Activated CD4-positive, alpha-beta T cell treated with anti-CD3 and anti-CD28 coated beads for 1 hour (primary cell): ENCODE data around the gene GAS6.
"Not testable (repeated sequence)": the region's sequence is repeated elsewhere in the genome, so short reads cannot be mapped to it uniquely, and the experiment has no call there.

ENCODE experiments used
- DNase-seq: peaks from one replicate; pipeline ENCODE4 v3.0.0-alpha.2; 2020

The GAS6 gene

GRCh38 chr13:113886561-113887112 lies 22.8 kb upstream of the GAS6 start:
- no peak for DNase-seq

DNA sequence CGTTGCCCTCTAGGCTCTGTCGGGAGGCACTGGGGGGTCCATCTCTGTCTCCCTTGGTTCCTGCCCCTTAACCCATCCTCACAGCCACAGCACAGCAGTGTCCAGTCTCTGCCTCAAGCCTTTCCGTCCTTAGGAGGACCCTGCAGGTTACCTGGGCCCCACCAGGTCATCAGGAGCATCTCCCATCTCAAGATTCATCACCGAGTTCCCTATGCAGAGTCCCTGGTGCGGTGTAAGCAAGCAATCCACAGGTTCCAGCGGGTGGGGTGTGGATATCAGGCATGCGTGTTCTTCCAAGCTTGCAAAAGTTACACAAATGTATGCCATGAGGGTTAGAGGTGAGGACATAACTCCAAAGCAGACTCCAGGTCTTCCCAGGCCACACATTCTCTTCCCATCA lies 20.9 kb upstream of the GAS6 start:
- no peak for DNase-seq

GRCh38 chr13:113883921-113884804 lies 20.3 kb upstream of the GAS6 start:
- no peak for DNase-seq

GRCh38 chr13:113883314-113883811 lies 19.5 kb upstream of the GAS6 start:
- no peak for DNase-seq

- DNase-seq: no peak
These were observed 18.8 kb upstream of the GAS6 start for GRCh38 chr13:113882716-113883115.

DNA sequence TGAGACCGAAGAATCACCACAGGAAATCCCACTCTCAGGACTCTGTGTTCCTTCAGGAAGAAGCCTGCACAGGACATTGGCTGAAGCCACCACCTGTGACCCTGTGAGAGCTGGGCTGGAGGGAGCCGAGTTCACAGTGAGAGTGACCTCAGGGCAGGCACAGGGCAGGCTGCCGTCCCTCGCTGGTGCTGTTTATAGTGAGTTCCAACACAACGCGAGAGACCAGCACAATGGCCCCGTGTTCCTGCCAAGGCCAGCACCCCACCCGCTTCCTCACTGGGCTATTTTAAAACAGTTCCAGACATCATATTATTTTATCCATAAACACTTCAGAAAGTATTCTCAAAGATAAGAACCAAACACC lies 18.4 kb upstream of the GAS6 start:
- DNase-seq: no peak

GRCh38 chr13:113881614-113882266 lies 17.9 kb upstream of the GAS6 start:
- DNase-seq: no peak

- DNase-seq: no peak
These were observed 17.1 kb upstream of the GAS6 start for GRCh38 chr13:113880651-113881611.

DNA sequence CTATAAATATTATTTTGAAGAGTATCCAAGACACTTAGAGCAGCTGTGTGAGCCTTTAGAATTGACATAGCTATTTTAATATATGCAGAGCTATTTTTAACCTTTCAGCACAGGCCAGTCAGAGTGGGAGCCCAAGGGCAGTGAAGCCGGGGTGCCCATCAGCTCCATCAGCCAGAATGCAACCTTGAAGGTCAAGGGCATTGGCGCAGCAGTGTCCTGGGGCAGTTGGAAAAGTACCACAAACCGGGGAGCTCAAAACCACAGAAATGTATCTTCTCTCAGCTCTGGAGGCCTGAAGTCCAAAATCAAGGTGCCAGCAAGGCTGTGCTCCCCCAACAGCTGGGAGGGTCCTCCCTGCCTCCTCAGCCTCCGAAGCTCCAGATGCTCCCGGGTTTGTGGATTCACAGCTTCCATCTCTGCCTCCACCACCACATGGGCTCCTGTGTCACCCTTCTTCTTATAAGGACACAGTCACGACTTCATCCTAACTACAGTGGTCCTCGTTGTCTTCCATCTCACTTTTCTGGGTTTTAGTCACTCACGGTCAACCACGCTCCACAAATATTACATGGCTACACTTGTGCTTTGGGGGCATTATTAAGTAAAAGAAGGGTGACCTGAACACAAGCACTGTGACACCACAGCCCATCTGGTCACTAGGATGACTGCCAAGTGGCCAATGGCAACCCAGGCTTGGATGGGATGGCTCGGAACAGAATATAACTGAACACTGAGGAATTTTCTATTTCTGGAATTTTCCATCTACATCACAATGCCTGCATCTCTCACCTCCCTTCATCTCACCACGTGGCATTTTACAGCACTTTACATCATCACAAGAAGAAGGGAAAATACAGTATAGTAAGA lies 15.9 kb upstream of the GAS6 start:
- DNase-seq: no peak

DNA sequence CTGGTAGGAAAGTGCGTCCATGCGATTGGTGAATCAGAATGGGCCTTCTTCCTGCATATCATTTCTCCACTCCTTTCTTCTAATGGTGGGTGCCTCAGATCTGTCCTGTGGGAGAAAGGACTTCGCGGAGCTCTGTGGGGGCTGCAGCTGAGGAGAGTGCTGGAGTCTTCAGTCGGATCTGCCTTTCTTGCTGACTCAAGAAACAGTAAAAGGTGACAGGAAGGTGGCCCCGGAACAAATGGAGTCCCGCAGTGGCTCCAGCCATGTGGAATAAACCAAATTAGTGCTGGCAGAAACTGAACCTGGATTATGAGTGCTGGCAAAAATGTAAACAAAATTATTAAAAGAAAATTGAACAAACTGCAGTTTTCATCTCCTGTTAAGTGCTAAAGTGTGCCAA lies 15.1 kb upstream of the GAS6 start:
- no peak for DNase-seq

DNA sequence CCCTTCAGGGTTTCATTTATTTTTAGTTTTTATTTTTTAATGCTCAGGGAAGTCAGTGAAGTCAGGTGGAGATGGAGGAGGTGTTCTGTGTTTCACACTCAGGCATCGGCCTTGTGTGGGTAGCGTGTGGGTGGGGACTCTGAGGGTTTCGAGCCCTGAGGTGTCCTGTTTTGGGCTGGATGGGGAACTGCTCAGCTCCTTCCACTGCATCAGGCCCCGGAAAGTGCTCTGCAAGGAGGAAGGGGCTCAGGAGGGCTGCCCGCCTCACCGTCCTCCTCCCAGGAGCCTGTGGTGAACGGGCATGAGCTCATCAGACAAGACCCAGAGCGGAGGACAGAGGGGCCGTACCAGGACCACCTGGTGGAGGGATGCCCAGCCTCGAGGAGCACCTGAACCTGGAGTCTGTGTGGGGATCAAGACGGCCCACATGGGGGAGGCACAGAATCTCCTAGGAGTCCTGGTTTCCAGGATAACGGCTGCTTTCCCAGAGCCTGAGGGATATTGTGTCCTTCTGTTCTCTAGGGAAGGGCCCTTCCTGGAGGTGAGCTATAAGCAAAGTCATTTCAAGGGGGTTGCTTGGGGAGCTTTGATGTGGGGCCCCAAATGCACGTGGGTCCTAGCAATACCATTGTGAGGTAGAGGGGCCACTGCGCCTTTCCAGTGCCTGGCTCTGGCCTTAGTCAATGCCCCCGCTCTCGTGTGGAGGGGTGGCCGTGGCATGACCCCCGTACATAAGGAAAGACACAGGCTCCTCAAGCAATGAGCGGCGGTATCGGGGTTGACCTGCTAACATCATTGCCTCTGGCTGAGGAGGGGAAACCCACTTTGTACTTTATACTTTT lies 13.5 kb upstream of the GAS6 start:
- no peak for DNase-seq

GRCh38 chr13:113876346-113877148 lies 12.7 kb upstream of the GAS6 start:
- no peak for DNase-seq

GRCh38 chr13:113875837-113876281 lies 12.0 kb upstream of the GAS6 start:
- no peak for DNase-seq

DNA sequence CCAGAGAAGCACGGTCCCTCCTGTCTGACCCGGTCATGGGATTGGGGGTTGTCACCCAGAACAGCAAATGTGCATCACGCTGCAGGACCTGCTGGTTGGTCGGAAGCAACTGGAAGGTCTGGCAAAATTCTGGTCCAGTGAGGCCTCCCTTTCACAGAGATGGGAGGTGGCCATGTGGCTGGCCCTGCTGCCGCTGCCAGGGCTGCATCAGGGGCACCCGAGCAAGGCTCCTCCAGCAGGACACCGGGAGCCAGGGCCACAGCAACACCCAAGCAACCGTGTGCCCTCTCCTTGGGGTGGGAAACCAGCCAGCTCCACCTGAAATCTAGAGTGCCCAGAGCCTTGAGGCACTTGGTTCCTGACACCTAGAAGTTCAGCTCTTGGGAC lies 11.5 kb upstream of the GAS6 start:
- no peak for DNase-seq

DNA sequence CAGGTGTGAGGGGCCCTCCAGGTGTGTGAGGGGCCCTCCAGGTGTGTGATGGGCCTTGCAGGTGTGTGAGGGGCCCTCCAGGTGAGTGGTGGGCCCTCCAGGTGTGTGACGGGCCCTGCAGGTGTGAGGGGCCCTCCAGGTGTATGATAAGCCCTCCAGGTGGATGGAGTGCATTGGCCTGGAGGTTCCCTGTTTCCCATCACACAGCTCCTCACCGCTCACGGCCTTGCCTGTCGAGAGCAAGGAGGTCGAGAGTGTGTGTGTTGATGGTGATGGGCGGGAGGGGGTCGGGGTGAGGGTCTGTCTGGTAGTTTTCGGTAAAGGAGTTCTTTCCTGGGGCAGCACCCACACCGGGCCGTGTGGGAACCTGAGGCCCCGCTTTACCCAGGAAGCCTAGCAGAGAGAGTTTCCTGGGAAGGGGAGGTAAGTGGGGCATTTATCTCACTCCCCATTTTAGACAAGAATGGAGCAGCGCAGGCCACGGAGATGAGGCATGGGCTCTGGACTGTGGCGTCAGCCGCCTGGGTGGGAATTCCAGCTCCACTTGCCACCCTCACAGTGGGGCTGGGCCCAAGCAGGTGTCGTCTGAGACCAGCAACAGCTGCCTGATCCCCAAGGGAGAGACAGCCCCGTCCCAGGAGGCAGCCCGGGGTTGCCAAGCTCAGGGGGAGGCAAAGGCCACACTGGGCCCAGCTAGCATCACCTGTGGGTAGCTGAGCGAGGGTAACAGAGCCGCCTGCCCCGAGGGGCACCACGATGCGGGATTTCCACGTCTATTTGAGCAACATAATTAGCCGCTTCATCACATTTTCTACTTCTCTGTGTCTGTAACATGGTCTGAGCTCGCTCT lies 10.9 kb upstream of the GAS6 start:
- no peak for DNase-seq

GRCh38 chr13:113874177-113874576 lies 10.3 kb upstream of the GAS6 start:
- no peak for DNase-seq

DNA sequence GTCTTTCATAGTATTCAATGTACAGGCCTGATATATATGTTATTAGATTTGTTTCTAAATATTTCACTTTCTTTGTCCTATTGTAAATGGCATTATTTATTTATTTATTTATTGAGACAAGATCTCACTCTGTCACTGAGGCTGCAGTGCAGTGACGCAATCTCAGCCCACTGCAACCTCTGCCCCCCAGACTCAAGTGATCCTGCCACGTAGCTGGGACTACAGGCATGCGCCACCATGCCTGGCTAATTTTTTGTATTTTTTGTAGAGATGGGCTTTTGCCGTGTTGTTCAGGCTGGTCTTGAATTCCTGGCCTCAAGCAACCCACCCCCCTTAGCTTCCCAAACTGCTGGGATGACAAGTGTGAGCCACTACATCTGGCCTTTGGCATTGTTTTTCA lies 5.4 kb upstream of the GAS6 start:
- no peak for DNase-seq

- DNase-seq: not testable (repeated sequence)
These were observed 4.0 kb upstream of the GAS6 start for GRCh38 chr13:113867913-113868312.

- DNase-seq: no peak
These were observed 1.6 kb upstream of the GAS6 start for GRCh38 chr13:113865427-113865826.
